Right atrium auricular region (tissue), 2 donors: ENCODE data around the gene LINS1. TPM values are rescaled to one million over a fixed set of nuclear protein-coding genes. Genes with fewer than 3 reads are reported as not detected.
A peak's percentile ranks its signal among the peaks of the same experiment; 100 is the strongest.

ENCODE experiments used
- DNase-seq: peaks from one replicate; pipeline ENCODE4 v3.0.0-alpha.2; 2019; ENCODE audit warnings: low spot score
- H3K27ac ChIP-seq, 2 donors: fragments of 200-600 bp; sonication (generic); 1 replicate in 1 of 2; 2 replicates in 1 of 2; pipeline ENCODE4 v1.5.1; 2016 to 2019
- H3K27me3 ChIP-seq, 2 donors: fragments of 200-600 bp; sonication (generic); one replicate each; pipeline versions ENCODE4 v1.5.1 to v1.6.0; 2017 to 2019
- H3K36me3 ChIP-seq: fragments of 200-600 bp; sonication (generic); one replicate; pipeline ENCODE4 v1.5.1; 2016
- H3K4me1 ChIP-seq, 2 donors: fragments of 200-600 bp; sonication (generic); one replicate each; pipeline versions ENCODE4 v1.5.1 to v1.6.0; 2017 to 2019
- H3K4me3 ChIP-seq, 2 donors: fragments of 200-600 bp; sonication (generic); 1 replicate in 1 of 2; 2 replicates in 1 of 2; pipeline ENCODE4 v1.5.1; 2017 to 2019; ENCODE audit warnings: mild to moderate bottlenecking in 1 of 2, moderate library complexity in 1 of 2
- H3K9me3 ChIP-seq, 2 donors: fragments of 200-600 bp; sonication (generic); one replicate each; pipeline ENCODE4 v1.5.1; 2019
- CTCF ChIP-seq, 2 donors: fragments of 200-600 bp; sonication (generic); IDR thresholded peaks; one replicate each; pipeline ENCODE4 v1.5.1; 2019; ENCODE audit warnings: antibody characterized with exemption in 2 of 2
- total RNA-seq, 2 donors: library from RNA; depleted of rRNA; stranded (reverse); fragments of >200 nt; gene quantifications; one replicate each; pipeline ENCODE4 v1.1.0, GENCODE V29; 2016

LINS1 gene
- total RNA-seq, 2 donors from 2014 or later: 8.8 to 8.9 TPM

- Histone ChIP-seq H3K27me3 (no peaks in the 10 kb centered on the region), H3K4me1 (no peaks in the 10 kb centered on the region), H3K27ac (no peak overlapping the region), H3K36me3 (peaks cover 6% of the 10 kb centered on the region), H3K9me3 (no peaks in the 10 kb centered on the region), H3K4me3 (no peak overlapping the region)
- DNase-seq: no peak
- TF ChIP-seq CTCF (IDR thresholded peaks at IDR 0.05): no peak
These were observed 29.8 kb upstream of the LINS1 start for GRCh38 chr15:100631831-100632230.

- Histone ChIP-seq H3K9me3 (no peaks in the 10 kb centered on the region), H3K27ac (no peak overlapping the region), H3K4me1 (no peaks in the 10 kb centered on the region), H3K27me3 (no peaks in the 10 kb centered on the region), H3K4me3 (no peak overlapping the region), H3K36me3 (peaks cover 6% of the 10 kb centered on the region)
- no peak for DNase-seq
- TF ChIP-seq CTCF (IDR thresholded peaks at IDR 0.05): no peak
These were observed 26.8 kb upstream of the LINS1 start for GRCh38 chr15:100628746-100629145.

GRCh38 chr15:100627789-100628395 lies 25.9 kb upstream of the LINS1 start:
- H3K4me3 ChIP-seq: no peak overlapping the region
- H3K27ac ChIP-seq: no peak overlapping the region
- no peaks in the 10 kb centered on the region for H3K4me1 ChIP-seq
- no peaks in the 10 kb centered on the region for H3K27me3 ChIP-seq
- DNase-seq: peak; percentile 81
- TF ChIP-seq CTCF (IDR thresholded peaks at IDR 0.05): peak; percentile 75 to 88
- H3K36me3 ChIP-seq: peaks cover 6% of the 10 kb centered on the region
- no peaks in the 10 kb centered on the region for H3K9me3 ChIP-seq

- Histone ChIP-seq H3K27me3 (no peaks in the 10 kb centered on the region), H3K4me1 (no peaks in the 10 kb centered on the region), H3K36me3 (no peaks in the 10 kb centered on the region), H3K27ac (no peak overlapping the region), H3K4me3 (no peak overlapping the region), H3K9me3 (no peaks in the 10 kb centered on the region)
- DNase-seq: no peak
- no peak for TF ChIP-seq CTCF (IDR thresholded peaks at IDR 0.05)
These were observed 21.3 kb upstream of the LINS1 start for GRCh38 chr15:100623301-100623700.

- DNase-seq: no peak
- H3K36me3 ChIP-seq: peaks cover 19% of the 10 kb centered on the region
- no peaks in the 10 kb centered on the region for H3K4me1 ChIP-seq
- H3K9me3 ChIP-seq: no peaks in the 10 kb centered on the region
- H3K4me3 ChIP-seq: no peak overlapping the region
- H3K27me3 ChIP-seq: no peaks in the 10 kb centered on the region
- no peak overlapping the region for H3K27ac ChIP-seq
- TF ChIP-seq CTCF (IDR thresholded peaks at IDR 0.05): no peak
These were observed 14.7 kb upstream of the LINS1 start for GRCh38 chr15:100616700-100617099.

- Histone ChIP-seq H3K27ac (no peak overlapping the region), H3K4me1 (no peaks in the 10 kb centered on the region), H3K36me3 (peaks cover 23% of the 10 kb centered on the region), H3K27me3 (no peaks in the 10 kb centered on the region), H3K9me3 (no peaks in the 10 kb centered on the region), H3K4me3 (no peak overlapping the region)
- TF ChIP-seq CTCF (IDR thresholded peaks at IDR 0.05): no peak
- no peak for DNase-seq
These were observed 13.8 kb upstream of the LINS1 start for GRCh38 chr15:100615801-100616200.
